AG09309 (cell line): ENCODE measurements around the gene ZNF169.
"Not testable (repeated sequence)": the region's sequence is repeated elsewhere in the genome, so short reads cannot be mapped to it uniquely, and the experiment has no call there.

Source experiments
- DNase-seq: peaks from one replicate; pipeline ENCODE4 v3.0.0-alpha.2; 2010; ENCODE audit warnings: low read depth
- H3K4me3 ChIP-seq: 2 replicates; pipeline ENCODE4 v1.5.1; 2011; ENCODE audit warnings: mild to moderate bottlenecking, low read depth, low read length, moderate library complexity; ENCODE audit not compliant: control insufficient read depth
- TF ChIP-seq, protein P1 (sequence below): IDR thresholded peaks from 2 replicates; pipeline ENCODE4 v1.5.1; 2011; ENCODE audit warnings: mild to moderate bottlenecking, low read depth, low read length, inconsistent platforms; ENCODE audit not compliant: insufficient read depth, control insufficient read depth; ENCODE audit errors: missing control alignments

Gene ZNF169

DNA sequence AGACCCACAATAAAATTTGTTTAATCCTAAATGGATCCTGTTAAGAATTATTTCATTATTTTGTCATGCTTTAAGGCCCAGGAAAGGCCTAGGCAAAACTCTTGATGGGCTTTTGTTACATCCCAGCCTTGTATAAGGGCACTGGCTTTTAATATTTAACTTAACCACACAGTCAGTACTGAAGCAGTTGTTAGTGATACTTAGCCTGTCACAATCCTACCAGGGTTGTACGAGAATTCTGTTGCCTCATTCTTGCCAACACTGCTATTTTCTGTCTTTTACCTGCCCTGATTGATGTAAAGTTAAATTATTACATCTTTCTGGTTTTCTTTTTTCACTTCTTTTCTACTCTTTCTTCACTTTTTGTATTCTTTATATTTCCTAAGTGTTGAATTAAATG is 10.9 kb downstream of the ZNF169 start:
- no peak overlapping the region for H3K4me3 ChIP-seq
- DNase-seq = no peak
- TF ChIP-seq, protein P1, sequence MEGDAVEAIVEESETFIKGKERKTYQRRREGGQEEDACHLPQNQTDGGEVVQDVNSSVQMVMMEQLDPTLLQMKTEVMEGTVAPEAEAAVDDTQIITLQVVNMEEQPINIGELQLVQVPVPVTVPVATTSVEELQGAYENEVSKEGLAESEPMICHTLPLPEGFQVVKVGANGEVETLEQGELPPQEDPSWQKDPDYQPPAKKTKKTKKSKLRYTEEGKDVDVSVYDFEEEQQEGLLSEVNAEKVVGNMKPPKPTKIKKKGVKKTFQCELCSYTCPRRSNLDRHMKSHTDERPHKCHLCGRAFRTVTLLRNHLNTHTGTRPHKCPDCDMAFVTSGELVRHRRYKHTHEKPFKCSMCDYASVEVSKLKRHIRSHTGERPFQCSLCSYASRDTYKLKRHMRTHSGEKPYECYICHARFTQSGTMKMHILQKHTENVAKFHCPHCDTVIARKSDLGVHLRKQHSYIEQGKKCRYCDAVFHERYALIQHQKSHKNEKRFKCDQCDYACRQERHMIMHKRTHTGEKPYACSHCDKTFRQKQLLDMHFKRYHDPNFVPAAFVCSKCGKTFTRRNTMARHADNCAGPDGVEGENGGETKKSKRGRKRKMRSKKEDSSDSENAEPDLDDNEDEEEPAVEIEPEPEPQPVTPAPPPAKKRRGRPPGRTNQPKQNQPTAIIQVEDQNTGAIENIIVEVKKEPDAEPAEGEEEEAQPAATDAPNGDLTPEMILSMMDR = no peak

DNA sequence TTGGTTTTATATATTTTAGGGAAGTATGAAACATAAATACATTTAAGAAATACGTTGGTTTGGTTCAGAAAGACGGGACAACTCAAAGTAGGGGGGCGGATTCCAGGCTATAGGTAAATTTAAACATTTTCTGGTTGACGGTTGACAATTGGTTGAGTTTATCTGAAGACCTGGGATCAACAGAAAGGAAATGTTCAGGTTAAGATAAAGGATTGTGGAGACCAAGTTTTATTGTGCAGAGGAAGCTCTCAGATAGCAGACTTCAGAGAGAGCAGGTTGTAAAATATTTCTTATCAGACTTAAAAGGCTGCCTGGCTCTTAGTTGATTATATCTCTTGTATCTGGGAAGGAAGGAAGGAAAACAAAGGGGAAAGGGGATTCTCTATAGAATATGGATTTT is 17.9 kb downstream of the ZNF169 start:
- not testable (repeated sequence) for DNase-seq, H3K4me3 ChIP-seq

DNA sequence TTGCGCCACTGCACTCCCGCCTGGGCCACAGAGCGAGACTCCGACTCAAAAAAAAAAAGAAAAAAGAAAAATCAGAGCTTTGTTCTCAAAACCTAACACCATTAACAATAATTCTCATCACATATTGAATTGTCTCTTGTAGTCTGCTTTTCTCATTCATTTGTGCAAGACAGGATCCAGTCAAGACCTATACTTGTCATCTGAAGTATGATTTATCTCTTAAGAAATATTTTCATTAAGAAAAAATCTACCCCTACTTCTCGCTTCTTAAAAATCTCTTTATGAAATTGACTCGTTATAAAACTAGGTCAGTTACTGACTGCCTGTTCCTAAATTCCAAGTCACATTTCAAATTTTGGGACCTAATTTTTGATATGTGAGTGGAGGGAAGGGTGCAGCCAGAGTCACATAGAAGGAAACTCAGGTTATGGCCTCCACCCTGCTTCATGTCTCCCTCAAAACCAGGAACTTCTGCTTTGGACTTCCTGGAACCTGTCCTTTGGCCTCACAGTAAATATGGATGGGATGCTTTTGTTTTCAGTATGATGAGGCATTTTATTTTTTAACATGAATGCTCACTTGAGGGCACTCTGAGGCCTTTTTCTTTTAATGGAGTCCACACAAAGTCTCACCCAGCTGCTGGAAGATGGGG is 18.9 kb downstream of the ZNF169 start:
- H3K4me3 ChIP-seq = no peak overlapping the region
- DNase-seq = no peak
- TF ChIP-seq, protein P1 = no peak

DNA sequence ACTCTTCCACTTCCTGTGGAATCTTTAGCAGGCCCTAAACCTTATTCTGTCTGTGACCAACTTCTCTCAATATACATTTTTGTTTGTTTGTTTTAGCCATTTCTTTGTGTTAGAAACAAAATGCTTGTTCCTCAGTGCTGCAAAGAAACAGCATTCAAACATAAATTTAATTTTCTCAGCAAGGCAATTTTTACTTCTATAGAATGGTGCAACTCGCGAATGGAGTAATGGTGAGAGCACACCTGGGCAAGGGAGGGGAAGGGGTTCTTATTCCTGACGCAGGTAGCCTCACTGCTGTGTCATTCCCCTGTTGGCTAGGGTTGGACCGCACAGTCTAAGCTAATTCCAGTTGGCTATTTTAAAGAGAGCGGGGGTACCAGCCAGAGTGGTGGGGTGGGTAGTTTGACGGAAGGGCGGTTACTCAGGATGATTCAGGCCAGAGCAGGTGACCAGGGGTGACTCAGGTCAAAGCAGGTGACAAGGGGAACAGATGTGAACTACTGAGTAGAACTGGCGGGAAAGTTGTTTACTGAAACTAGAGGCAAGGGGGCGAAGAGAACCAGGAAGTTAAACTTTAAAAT is 21.4 kb downstream of the ZNF169 start:
- TF ChIP-seq, protein P1 = no peak
- H3K4me3 ChIP-seq = no peak overlapping the region
- no peak for DNase-seq

DNA sequence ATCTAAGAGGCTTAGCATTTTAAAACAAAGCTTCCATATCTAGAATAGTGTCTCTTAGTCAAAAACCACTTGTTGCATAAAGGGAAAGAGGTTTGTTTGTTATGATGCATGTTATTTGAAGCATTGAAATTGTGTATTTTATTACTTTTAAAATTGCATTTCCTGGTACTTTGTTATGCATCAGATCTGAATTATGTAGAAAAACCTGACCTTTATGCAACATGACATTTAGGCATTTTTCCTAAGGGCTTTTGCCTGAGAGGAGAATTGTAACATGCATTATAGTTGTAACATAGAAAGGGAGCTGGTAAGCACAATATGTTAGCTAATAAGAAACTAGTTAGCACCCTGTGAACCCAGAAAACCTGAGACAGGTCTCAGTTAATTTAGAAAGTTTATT is 22.0 kb downstream of the ZNF169 start:
- no peak for DNase-seq
- H3K4me3 ChIP-seq = no peak overlapping the region
- TF ChIP-seq, protein P1 = no peak

DNA sequence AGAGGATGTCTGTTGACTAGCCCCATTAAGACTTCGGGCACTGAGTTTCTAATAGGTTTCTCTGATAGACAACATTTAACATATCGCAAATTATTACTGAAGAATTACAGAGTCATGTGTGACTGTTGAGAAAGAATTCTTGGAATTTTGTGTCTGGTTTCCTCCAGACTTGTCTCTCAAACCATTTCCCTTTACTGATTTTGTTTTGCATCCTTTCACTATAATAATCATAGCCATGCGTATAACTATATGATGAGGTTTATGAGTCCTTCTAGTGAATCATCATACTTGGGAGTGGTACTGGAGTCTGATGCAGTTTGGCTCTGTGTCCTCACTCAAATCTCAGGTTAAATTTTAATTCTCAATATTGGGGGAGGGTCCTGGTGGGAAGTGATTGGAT is 27.0 kb downstream of the ZNF169 start:
- TF ChIP-seq, protein P1 = no peak
- H3K4me3 ChIP-seq = no peak overlapping the region
- no peak for DNase-seq

DNA sequence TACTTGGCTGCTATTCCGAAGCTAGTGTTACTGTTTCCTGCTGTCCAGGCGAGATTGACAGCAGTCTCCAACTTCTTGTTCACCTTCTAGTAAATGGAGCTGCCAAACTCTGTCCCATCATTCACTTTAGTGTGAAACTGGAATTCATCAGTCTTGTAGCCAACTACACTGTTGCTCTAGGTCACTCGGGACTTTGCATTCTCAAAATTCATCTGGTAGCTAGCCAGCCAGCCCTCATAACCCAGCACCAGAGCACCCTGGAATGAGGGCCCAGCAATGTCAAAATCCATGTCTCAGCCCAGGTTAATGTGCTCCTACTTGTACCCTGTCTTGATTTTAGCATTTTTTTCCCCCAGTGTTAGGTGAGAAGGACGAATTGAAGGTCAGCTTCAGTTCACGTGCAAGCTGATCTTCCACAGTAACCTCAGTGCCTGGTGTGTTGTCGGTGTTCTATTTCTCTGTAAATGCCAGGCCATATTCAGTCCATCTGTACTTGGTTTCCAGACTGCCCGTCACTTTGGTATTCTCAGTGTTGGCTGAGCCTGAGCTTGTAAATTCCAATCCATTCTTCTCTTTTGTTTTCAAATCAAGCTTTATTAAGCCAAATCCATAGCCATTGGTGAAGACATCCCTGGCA is 28.9 kb downstream of the ZNF169 start:
- no peak for DNase-seq
- TF ChIP-seq, protein P1 = no peak
- H3K4me3 ChIP-seq = no peak overlapping the region
